GM12864 (cell line): ENCODE results near the gene TSPAN14.

Experiments
- DNase-seq: peaks from one replicate; pipeline ENCODE4 v3.0.0-alpha.2; 2011; ENCODE audit warnings: low read depth
- H3K4me3 ChIP-seq: 2 replicates; pipeline ENCODE4 v1.5.1; 2011; ENCODE audit warnings: mild to moderate bottlenecking, low read depth, low read length, control low read depth
- CTCF ChIP-seq: IDR thresholded peaks from 2 replicates; pipeline ENCODE4 v1.5.1; 2011; ENCODE audit warnings: low read depth, mild to moderate bottlenecking, moderate library complexity, low read length, control low read depth, inconsistent platforms; ENCODE audit errors: missing control alignments

Gene TSPAN14

GRCh38 chr10:80463868-80464267, 9.8 kb downstream of the TSPAN14 start:
- H3K4me3 ChIP-seq = no peak overlapping the region
- DNase-seq = no peak
- no peak for TF ChIP-seq CTCF

- DNase-seq = no peak
- H3K4me3 ChIP-seq = no peak overlapping the region
- no peak for TF ChIP-seq CTCF
These were observed 10.7 kb downstream of the TSPAN14 start for GRCh38 chr10:80464557-80465450.

DNA sequence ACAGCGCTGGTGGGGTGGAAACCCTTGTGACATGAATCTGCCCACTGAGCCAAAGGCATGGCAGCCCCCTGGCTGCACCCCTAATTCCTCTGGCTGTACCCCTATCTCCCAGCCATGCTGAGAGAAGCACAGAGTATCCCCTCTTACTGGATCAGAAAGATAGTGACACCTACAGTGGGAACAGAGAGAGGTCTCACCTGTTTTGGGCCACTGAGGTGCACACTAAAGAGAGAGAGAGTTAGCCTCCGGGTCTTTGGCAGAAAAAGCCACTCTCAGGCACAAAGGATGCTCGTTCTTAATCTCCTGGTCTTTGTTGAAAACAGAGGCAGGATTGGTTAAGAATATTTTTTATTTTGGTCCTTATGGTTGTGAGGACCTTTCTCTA, 11.3 kb downstream of the TSPAN14 start:
- no peak overlapping the region for H3K4me3 ChIP-seq

DNA sequence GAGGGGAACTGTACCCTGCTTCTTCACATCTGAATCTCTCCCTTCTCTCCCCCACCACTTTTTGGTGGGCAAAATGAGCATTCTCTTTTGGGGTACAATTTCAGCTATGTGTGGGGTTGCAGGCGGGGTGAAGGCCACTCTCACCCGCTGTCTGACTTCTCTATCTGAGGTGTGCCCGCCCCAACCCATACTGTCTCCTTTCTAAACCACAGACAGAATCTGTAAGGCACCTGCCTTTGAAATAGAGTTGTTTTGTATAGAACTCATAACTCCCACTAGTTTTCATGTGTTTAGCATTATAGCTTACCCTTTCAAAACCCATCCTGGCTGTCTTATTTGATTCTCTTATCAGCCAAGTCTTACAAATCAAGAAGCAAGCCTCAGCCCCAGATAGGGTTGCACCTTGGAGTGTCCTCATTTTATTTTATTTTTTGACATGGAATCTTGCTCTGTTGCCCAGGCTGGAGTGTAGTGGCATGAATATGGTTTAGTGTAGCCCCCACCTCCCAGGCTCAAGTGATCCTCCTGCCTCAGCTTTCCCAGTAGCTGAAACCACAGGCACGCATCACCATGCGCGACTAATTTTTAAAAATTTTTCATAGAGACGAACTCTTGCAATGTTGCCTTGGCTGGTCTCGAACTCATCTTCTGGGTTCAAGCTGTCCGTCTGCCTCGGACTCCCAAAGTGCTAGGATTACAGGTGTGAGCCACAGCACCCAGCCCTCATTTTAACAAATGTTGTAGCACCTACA, 11.9 kb downstream of the TSPAN14 start:
- TF ChIP-seq CTCF = no peak
- no peak for DNase-seq
- no peak overlapping the region for H3K4me3 ChIP-seq

More for the DNA sequence above, 11.3 kb downstream of the TSPAN14 start:
- no peak for TF ChIP-seq CTCF
- DNase-seq = no peak

DNA sequence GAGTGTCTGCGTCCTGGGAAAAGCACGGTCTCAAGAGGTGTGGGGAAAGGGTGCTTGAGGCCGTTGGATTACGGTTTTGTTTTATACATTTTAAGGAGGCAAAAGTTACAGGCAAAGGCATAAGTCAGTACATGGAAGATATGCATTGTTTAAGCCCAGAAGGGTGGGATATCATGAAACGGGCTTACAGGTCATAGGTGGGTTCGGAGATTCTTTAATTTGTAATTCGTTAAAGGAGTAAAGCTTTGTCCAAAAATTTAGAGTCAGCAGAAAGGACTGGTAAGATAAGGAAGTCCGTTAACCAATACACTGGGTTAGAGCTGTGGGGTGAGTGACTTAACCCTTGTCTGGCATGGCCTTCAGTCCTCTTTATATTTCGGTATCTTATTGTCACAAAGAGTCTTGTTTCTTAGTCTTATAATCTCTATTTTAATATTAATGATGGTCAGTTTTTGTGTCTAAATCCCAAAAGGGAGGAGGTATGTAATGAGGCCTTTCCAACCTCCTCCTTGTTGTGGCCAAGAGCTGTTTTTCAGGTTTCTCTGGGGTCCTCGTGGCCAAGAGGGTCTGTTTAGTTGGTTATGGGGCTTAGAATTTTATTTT, 12.7 kb downstream of the TSPAN14 start:
- DNase-seq = no peak
- TF ChIP-seq CTCF = no peak
- no peak overlapping the region for H3K4me3 ChIP-seq

DNA sequence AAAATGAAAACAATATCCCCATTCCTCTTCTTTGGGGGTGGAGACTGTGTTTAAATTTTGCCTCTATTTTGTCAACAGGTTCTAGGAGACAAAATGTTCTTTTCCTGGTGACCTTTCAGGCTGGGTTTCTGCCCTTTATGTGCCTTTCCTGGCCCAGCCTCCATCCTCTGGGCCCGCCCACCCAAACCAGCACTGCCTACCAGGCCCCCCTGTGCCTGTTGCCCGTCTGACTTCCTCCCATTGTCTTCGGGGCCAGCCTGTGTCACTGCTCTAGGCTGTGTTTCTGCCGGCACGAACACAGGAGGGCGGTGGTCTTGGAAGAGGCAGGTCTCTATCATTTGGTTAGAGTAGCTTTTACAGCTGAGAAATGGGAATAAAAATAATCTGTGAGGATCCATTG, 13.9 kb downstream of the TSPAN14 start:
- no peak for DNase-seq
- H3K4me3 ChIP-seq = no peak overlapping the region
- no peak for TF ChIP-seq CTCF
